Body of pancreas (tissue), 4 donors: ENCODE measurements around the gene ADAM15.

ENCODE experiments used
- CTCF ChIP-seq, 7 experiments: fragments of 450-650 bp in 4 of 7; fragments of 200-600 bp in 3 of 7; sonication (generic) in 3 of 7; IDR thresholded peaks; one replicate each; pipeline ENCODE4 v1.5.1; 2016 to 2019; ENCODE audit warnings: antibody characterized with exemption in 7 of 7
- POLR2A ChIP-seq, 3 donors: fragments of 450-650 bp; IDR thresholded peaks; one replicate each; pipeline ENCODE4 v1.6.1; 2016; ENCODE audit warnings: antibody characterized with exemption in 3 of 3, mild to moderate bottlenecking in 2 of 3

DNA sequence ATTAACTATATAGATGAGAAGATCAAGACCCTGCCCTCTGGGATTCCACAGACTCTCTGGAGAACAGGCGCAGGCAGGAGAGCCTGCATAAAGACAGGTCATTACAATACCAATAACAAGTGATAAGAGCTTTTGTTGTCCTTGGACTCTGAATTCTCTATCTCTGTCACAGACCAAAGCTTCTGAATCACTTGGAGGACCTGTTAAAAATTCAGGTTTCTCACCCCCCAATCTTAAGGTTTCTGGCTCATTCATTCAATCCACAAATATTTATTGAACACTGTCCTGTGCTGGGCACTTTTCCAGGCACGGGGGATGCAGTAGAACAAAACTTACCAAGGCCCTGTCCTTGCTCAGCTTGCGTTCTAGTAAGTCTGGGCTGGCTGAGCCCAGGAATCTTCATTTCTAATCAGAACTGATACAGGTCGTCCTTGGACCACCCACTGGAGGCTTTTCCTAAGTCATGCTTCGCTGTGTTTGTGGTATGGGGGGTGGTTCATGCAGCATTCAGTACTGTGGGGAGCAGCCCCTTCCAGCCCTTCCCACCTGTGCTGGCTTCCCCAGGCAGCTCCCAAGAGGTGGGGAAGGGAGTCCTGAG is 13.8 kb downstream of the ADAM15 start:
- TF ChIP-seq POLR2A (IDR thresholded peaks at IDR 0.05) (no peak), CTCF (IDR thresholded peaks at IDR 0.05) (no peak)
